ENCODE measurements around the gene XIAP.
A peak's percentile ranks its signal among the peaks of the same experiment; 100 is the strongest.
"Not testable (repeated sequence)": the region's sequence is repeated elsewhere in the genome, so short reads cannot be mapped to it uniquely, and the experiment has no call there.

The XIAP gene

DNA sequence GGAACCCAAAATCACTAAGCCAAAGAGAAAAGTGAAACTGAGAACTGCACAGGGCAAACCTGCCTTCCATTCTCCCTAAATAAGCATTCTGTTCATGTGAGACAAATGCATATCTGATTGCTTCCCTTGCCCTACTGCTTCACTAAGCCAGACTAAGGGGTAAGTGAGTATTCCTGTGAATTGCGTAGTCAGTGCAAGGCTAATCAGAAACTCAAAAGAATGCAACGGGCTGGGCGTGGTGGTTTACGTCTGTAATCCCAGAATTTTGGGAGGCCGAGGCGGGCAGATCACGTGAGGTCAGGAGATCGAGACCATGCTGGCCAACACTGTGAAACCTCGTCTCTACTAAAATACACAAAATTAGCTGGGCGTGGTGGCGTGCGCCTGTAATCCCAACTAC lies 10.8 kb upstream of the XIAP start:
- no peak for DNase-seq (ENCODE audit: low read depth)
- TF ChIP-seq CTCF (conservative IDR thresholded peaks at IDR 0.05; ENCODE audit: low read depth, low read length), result no peak
- H3K4me3 ChIP-seq (ENCODE audit: low read length), result no peak overlapping the region

GRCh38 chrX:123849906-123850305 lies 9.9 kb upstream of the XIAP start:
- H3K4me3 ChIP-seq (ENCODE audit: low read length); DNase-seq (ENCODE audit: low read depth): not testable (repeated sequence)

DNA sequence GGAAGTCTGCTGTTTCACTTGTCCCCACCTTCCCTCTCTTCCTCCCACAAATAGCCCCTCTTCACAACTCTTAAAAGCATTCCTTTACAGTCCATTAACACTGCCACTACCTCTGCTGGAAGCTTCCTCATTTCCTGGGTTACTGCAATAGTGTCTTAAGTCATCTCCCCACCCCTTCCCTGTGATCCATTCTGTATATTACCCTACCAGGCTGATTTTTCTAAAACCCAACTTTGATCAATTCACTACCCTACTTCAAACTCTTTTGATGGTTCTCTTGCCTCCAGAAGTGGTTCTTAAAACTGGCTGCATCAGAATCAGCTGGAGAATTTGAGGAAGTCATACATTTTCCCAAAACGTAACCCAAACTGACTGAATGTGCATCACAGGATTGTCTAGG lies 8.8 kb upstream of the XIAP start:
- H3K4me3 ChIP-seq (ENCODE audit: low read length), result no peak overlapping the region
- no peak for TF ChIP-seq CTCF (conservative IDR thresholded peaks at IDR 0.05; ENCODE audit: low read depth, low read length)
- no peak for DNase-seq (ENCODE audit: low read depth)

DNA sequence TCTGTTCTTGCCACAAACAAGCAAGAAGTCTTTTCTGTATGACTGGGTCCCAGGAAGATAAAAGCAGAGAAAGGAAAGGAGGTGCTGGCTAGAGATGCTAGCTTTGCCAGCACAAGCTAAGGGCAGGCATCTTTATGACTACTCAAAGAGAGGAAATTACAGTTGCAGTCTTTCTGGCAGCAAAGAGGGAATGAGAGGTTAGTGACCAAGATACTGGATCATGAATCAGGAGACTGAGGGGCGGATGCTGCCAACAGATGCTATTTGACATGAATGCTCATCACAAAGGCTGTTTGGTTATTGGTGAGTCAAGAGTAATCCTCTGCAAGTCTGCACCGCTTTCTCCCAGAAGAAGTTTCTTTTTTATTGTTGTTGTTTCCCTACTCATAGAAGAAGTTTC lies 5.5 kb upstream of the XIAP start:
- no peak overlapping the region for H3K4me3 ChIP-seq (ENCODE audit: low read length)
- TF ChIP-seq CTCF (conservative IDR thresholded peaks at IDR 0.05; ENCODE audit: low read depth, low read length), result no peak
- no peak for DNase-seq (ENCODE audit: low read depth)

GRCh38 chrX:123859409-123859845 lies 426 bp upstream of the XIAP start:
- H3K4me3 ChIP-seq (ENCODE audit: low read length), result peak overlapping the region; percentile 72
- no peak for DNase-seq (ENCODE audit: low read depth)
- no peak for TF ChIP-seq CTCF (conservative IDR thresholded peaks at IDR 0.05; ENCODE audit: low read depth, low read length)

- H3K4me3 ChIP-seq (ENCODE audit: low read length), result peak overlapping the region; percentile 72
- no peak for TF ChIP-seq CTCF (conservative IDR thresholded peaks at IDR 0.05; ENCODE audit: low read depth, low read length)
- no peak for DNase-seq (ENCODE audit: low read depth)
Measured at GRCh38 chrX:123860983-123861382, 1.1 kb downstream of the XIAP start.

DNA sequence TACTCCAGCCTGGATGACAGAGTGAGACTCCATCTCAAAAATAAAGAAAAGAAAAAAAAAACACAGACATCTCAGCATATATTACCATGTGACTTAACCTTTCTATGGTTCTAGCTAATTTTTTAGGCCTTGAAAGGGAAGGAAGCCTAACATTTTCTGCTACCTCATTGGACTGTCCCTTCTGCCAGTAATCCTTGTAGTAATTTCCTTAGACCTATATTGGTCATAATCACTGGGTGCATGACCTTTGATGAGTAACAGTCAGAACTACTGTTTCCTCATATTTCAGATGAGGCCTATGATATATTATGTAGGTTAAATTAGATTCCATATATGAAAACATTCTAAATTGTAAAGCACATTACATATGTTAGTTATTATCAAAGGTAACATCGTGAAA lies 9.6 kb downstream of the XIAP start:
- no peak for TF ChIP-seq CTCF (conservative IDR thresholded peaks at IDR 0.05; ENCODE audit: low read depth, low read length)
- DNase-seq (ENCODE audit: low read depth), result no peak
- no peak overlapping the region for H3K4me3 ChIP-seq (ENCODE audit: low read length)

DNA sequence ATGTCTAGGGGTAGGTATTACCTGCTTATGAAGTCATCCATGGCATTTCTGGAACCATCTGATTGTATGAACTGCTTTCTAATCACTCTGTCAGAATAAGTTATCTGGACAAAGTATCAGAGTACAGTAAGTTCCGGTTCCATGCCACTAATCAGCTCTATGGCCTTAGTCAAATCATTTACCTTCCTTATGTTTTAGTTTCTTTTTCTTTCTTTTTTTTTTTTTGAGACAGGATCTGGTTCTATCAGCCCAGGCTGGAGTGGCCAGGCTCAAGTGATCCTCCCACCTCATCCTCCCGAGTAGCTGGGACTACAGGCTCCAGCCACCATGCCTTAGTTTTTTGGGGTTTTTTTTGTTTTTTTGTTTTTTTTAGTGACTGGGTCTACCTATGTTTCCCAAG lies 11.5 kb downstream of the XIAP start:
- H3K4me3 ChIP-seq (ENCODE audit: low read length), result no peak overlapping the region
- DNase-seq (ENCODE audit: low read depth), result no peak
- no peak for TF ChIP-seq CTCF (conservative IDR thresholded peaks at IDR 0.05; ENCODE audit: low read depth, low read length)
